Neural progenitor cell (in vitro differentiated cells): ENCODE data around the gene FER.

Experiments used
- EZH2phosphoT487 ChIP-seq: fragments of 200-600 bp; sonication (generic); IDR thresholded peaks from 2 replicates; pipeline ENCODE4 v1.6.1; 2017; ENCODE audit warnings: antibody characterized with exemption
- TF ChIP-seq, protein P1 (sequence below): fragments of 200-600 bp; sonication (generic); IDR thresholded peaks from 2 replicates; pipeline ENCODE4 v1.5.1; 2017; ENCODE audit warnings: antibody characterized with exemption, mild to moderate bottlenecking

DNA sequence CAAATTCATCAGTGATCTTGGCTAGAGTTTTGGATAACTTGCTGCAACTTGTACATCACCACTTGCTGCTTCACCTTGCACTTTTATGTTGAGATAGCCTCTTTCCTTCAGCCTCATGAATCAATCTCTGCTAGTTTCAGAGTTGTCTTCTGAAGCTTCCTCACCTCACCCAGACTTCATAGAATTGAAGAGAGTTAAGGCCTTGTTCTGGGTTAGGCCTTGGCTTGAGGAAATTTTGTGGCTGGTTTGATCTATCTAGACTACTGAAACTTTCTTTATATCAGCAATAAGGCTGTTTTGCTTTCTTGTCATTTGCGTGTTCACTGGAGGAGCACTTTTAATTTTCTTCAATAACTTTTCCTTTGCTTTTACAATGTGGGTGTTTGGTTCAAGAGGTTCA, 12.8 kb downstream of the FER start:
- TF ChIP-seq, protein P1, sequence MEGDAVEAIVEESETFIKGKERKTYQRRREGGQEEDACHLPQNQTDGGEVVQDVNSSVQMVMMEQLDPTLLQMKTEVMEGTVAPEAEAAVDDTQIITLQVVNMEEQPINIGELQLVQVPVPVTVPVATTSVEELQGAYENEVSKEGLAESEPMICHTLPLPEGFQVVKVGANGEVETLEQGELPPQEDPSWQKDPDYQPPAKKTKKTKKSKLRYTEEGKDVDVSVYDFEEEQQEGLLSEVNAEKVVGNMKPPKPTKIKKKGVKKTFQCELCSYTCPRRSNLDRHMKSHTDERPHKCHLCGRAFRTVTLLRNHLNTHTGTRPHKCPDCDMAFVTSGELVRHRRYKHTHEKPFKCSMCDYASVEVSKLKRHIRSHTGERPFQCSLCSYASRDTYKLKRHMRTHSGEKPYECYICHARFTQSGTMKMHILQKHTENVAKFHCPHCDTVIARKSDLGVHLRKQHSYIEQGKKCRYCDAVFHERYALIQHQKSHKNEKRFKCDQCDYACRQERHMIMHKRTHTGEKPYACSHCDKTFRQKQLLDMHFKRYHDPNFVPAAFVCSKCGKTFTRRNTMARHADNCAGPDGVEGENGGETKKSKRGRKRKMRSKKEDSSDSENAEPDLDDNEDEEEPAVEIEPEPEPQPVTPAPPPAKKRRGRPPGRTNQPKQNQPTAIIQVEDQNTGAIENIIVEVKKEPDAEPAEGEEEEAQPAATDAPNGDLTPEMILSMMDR, result no peak
- no peak for TF ChIP-seq EZH2phosphoT487
